ENCODE results near the gene OPRM1. TPM values are rescaled to one million over a fixed set of nuclear protein-coding genes. Genes with fewer than 3 reads are reported as not detected.
"Not testable (repeated sequence)": the region's sequence is repeated elsewhere in the genome, so short reads cannot be mapped to it uniquely, and the experiment has no call there.

Gene OPRM1
- total and polyA plus RNA-seq, 2 of the 8 experiments (the other 6 are each of a cell fraction or from before 2014, with no cell fraction given), result not detected

GRCh38 chr6:154170106-154170505 is 131.1 kb downstream of the OPRM1 start (continued):
- no peak for TF ChIP-seq RNF2 (IDR thresholded peaks at IDR 0.05; ENCODE audit: borderline replicate concordance, low read depth, low read length, missing control alignments, poor library complexity, severe bottlenecking)
- TF ChIP-seq TAF7 (optimal IDR thresholded peaks at IDR 0.05; ENCODE audit: borderline replicate concordance, low read depth, low read length), result no peak
- TF ChIP-seq POLR2AphosphoS5 (IDR thresholded peaks at IDR 0.05; ENCODE audit: low read depth, low read length), result no peak
- no peak for TF ChIP-seq GABPA (IDR thresholded peaks at IDR 0.05; ENCODE audit: borderline replicate concordance, insufficient read depth, low read length)
- TF ChIP-seq CTBP2 (IDR thresholded peaks at IDR 0.05; ENCODE audit: borderline replicate concordance, insufficient read depth, insufficient read length, low read length), result no peak
- TF ChIP-seq RXRA (IDR thresholded peaks at IDR 0.05; ENCODE audit: insufficient read depth, low read depth, low read length), result no peak
- TF ChIP-seq CTCF (IDR thresholded peaks at IDR 0.05; ENCODE audit: control extremely low read depth in 1 of 3, insufficient read depth in 1 of 3, low read depth in 1 of 3, low read length in 3 of 3), result no peak

GRCh38 chr6:154172393-154172792 is 133.4 kb downstream of the OPRM1 start:
- H3K18ac ChIP-seq (ENCODE audit: extremely low read depth, low read length); H2AFZ ChIP-seq (ENCODE audit: low read length); H3K9me3 ChIP-seq (ENCODE audit: insufficient read depth in 2 of 2, low read depth in 1 of 2, low read length in 1 of 2); DNase-seq (ENCODE audit: low read depth in 1 of 2, low spot score in 2 of 2); H3K23ac ChIP-seq (ENCODE audit: insufficient read length); H3K36me3 ChIP-seq (ENCODE audit: control insufficient read depth in 2 of 4, insufficient read depth in 4 of 4, low read length in 3 of 4); H2BK12ac ChIP-seq (ENCODE audit: low read depth, low read length); H4K91ac ChIP-seq (replicated peaks; ENCODE audit: insufficient read length, low read length); H2BK20ac ChIP-seq (ENCODE audit: low read length); H2BK120ac ChIP-seq (replicated peaks; ENCODE audit: low read depth, low read length); H4K20me1 ChIP-seq (replicated peaks in 1 of 2; ENCODE audit: control insufficient read depth in 1 of 2, insufficient read depth in 2 of 2, low read length in 2 of 2); FAIRE-seq; H3K4me3 ChIP-seq (ENCODE audit: extremely low read depth in 1 of 4, insufficient read depth in 2 of 4, low read depth in 3 of 4, low read length in 4 of 4); H3K9ac ChIP-seq (replicated peaks in 1 of 4; ENCODE audit: extremely low read depth in 1 of 4, low read depth in 3 of 4, low read length in 3 of 4); H3K79me2 ChIP-seq (ENCODE audit: control insufficient read depth in 1 of 2, insufficient read depth in 2 of 2, low read length in 2 of 2); H3K79me1 ChIP-seq (ENCODE audit: low read depth, low read length); H2BK15ac ChIP-seq (ENCODE audit: low read length); POLR2A ChIA-PET (ENCODE audit: partially characterized antibody); H3K23me2 ChIP-seq (ENCODE audit: low read depth, low read length); H3K27me3 ChIP-seq (replicated peaks in 1 of 4; ENCODE audit: control insufficient read depth in 3 of 4, extremely low read depth in 1 of 4, insufficient read depth in 3 of 4, low read length in 3 of 4); H3K4me2 ChIP-seq (ENCODE audit: insufficient read depth in 1 of 2, low read depth in 2 of 2, low read length in 2 of 2); H4K8ac ChIP-seq (ENCODE audit: extremely low read depth, insufficient read depth, low read length); H2BK5ac ChIP-seq (ENCODE audit: low read depth, low read length); H3K56ac ChIP-seq (replicated peaks; ENCODE audit: insufficient read length, low read depth, low read length); H3K4me1 ChIP-seq (replicated peaks in 1 of 4; ENCODE audit: control insufficient read depth in 3 of 4, insufficient read depth in 4 of 4, low read length in 3 of 4); H3K14ac ChIP-seq (ENCODE audit: insufficient read length); H4K5ac ChIP-seq (ENCODE audit: insufficient read length, low read depth, low read length); H3K27ac ChIP-seq (ENCODE audit: low read depth, low read length); H3K4ac ChIP-seq (replicated peaks; ENCODE audit: insufficient read length, low read depth, low read length); H2AK5ac ChIP-seq (ENCODE audit: low read depth, low read length): not testable (repeated sequence)
- 95% methylated on average over 5 of the region's 5 CpGs; no CpG with 5 or more reads in 1 of the 2 experiments for WGBS, 2 experiments (ENCODE audit: extremely low coverage in 1 of 2, insufficient coverage in 1 of 2, insufficient read length in 1 of 2, insufficient replicate concordance in 2 of 2, low coverage in 1 of 2, low lambda C conversion rate in 2 of 2, missing lambda C conversion rate in 1 of 2)
- CTCF ChIA-PET (ENCODE audit: partially characterized antibody), result interaction anchor here (0.9 to 2.7 kb wide), 3 partner anchors 14 to 200 kb away, joined by 3 to 8 read pairs (median 4); no protein-coding TSS in a partner anchor

Data from H1 (cell line).